SK-N-DZ (cell line): ENCODE measurements around the gene EPHB4.
"Not testable (repeated sequence)": the region's sequence is repeated elsewhere in the genome, so short reads cannot be mapped to it uniquely, and the experiment has no call there.

ENCODE experiments used
- DNase-seq: peaks from one replicate; pipeline ENCODE4 v3.0.0-alpha.2; 2015; ENCODE audit warnings: low spot score
- small RNA-seq, 2 experiments: library from RNA; depleted of rRNA; stranded (forward); fragments of <200 nt; gene quantifications; one replicate each; pipeline ENCODE3, GENCODE V24; 2014

Gene EPHB4

DNA sequence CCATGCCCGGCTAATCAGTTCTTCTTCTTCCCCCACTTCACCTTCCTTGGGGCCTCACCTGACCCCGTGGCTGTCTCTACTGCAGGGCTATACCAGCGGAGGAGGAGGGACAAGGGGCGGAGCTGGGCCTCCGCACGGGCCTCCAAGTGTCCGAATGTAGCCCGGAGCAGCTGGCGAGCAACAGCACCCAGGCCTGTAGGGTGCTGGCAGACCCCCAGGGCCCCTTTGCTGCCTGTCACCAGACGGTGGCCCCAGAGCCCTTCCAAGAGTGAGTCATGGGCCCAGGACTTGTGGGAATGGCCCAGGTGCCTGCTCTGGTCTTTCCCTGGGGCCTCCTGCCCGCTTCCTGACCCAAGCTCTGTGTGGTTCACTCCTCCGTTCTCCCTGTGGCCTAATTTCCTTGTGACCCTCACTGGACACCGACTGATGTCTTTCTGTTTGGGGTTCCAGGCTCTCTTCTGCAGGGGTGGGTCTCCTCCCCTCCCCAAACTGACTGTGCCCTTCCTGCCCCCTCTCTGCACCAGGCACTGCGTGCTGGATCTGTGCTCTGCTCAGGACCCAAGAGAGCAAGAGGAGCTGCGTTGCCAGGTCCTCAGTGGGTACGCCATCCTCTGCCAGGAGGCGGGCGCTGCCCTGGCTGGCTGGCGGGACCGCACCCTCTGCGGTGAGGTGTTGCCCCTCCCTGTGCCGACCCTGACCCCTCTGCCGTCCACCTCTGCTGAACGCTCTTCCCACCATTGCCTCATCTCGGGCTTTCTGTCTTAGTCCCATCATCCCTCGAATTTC is 35.2 kb downstream of the EPHB4 start:
- DNase-seq, result no peak

DNA sequence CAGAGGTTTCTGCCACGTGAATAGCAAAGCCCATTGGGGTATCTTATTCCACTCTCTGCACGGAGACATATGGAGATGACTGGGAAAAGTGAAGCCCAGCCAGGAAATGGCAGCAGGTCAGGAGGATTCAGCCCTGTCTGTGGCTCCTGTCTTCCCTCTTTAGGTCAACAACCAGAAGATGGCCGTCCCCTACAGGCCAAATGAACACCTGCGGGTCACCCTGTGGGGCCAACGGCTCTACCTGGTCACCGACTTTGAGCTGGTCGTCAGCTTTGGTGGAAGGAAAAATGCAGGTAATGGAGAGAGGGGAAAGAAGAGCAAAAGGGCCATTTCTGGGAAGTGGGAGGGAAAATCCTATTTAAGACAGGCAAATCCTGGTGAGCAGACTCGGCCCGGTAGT is 38.3 kb downstream of the EPHB4 start:
- no peak for DNase-seq

DNA sequence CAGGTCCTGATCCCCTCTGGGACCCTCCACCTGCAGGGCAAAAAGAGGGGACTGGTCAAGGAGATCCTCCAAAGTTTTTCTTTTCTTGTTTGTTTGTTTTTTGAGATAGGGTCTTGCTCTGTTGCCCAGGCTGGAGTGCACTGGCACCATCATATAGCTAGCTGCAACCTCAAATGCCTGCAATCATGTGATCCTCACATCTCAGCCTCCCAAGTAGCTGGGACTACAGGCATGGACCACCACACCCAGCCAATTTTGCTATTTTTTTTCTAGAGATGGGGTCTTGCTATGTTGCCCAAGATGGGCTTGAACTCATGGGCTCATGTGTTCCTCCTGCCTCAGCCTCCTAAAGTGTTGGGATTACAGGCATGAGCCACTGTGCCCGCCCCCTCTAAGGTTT is 41.0 kb downstream of the EPHB4 start:
- DNase-seq, result no peak

DNA sequence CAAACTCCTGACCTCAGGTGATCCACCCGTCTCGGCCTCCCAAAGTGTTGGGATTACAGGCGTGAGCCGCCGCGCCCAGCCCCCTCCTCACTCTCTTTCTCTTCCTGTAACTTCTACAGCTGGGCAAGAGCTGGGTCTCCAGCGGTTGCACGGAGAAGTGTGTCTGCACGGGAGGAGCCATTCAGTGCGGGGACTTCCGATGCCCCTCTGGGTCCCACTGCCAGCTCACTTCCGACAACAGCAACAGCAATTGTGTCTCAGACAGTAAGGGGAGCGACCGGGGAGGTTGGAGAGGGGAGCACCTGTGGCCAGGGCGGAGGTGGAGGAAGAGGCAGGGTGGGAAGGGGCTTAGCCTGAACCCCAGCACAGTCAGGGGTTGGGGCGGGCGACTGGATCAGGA is 41.4 kb downstream of the EPHB4 start:
- DNase-seq, result no peak

DNA sequence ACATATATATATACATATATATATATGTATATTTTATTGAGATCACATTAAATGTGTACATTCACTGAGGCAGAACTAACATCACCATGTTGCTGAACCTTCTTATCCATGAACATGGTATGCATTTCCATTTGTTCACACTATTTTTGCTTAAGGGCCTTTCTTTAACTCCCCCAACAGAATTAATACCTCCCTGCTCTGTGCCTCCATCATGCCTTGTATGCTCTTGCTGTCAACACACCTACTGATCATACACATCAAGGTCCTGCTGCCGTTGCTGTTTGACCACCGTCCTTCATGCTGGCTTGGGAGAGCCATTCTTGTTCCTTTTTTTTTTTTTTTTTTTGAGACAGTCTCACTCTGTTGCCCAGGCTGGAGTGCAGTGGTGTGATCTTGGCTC is 43.5 kb downstream of the EPHB4 start:
- DNase-seq, result no peak

DNA sequence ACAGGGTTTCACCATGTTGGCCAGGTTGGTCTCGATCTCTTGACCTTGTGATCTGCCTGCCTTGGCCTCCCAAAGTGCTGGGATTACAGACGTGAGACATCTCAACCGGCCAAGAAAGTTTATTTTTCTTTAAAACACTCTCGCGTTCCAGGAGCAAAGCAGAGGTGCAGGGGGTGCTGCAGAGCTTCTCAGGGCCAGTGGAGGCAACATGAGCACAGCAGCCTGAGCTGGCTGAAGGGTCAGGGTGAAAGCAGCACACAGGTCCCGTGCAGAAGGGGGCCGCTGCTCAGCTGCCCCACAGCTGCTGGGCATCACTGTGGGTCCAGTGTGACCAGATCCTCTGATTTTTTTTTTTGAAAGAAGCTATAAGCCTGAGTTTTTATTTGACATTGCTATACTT is 46.1 kb downstream of the EPHB4 start:
- DNase-seq, result no peak

DNA sequence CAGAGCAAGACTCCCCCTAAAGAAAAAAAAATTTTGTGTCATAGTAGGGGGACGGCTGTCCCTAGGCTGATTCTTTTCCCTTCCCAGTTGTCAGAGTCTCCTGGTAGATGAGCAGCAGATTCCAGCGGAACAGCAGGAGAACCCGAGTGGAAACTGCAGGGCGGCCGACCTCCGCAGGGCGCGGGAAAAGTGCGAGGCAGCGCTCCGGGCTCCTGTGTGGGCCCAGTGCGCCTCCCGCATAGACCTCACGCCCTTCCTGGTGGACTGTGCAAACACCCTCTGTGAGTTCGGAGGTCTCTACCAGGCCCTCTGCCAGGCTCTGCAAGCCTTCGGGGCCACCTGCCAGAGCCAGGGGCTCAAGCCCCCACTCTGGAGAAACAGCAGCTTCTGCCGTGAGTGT is 48.0 kb downstream of the EPHB4 start:
- DNase-seq, result no peak

DNA sequence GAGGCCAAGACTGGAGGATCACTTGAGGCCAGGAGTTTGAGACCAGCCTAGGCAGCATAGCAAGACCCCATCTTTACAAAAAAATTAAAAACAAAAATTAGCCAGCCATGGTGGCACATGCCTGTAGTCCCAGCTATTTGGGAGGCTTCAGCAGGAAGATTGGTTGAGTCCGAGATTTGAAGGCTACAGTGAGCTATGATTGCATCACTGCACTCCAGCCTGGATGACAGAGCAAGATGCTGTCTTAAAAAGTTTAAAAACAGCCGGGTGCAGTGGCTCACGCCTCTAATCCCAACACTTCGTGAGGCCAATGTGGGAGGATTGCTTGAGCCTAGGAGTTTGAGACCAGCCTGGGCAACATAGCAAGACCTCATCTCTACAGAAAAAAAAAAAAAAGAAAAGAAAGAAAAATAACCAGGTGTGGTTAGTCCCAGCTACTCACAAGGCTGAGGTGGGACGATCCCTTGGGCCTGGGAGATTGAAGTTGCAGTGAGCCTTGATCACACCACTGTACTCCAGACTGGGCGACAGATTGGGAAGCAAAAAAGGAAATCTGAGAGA is 49.2 kb downstream of the EPHB4 start:
- no peak for DNase-seq

DNA sequence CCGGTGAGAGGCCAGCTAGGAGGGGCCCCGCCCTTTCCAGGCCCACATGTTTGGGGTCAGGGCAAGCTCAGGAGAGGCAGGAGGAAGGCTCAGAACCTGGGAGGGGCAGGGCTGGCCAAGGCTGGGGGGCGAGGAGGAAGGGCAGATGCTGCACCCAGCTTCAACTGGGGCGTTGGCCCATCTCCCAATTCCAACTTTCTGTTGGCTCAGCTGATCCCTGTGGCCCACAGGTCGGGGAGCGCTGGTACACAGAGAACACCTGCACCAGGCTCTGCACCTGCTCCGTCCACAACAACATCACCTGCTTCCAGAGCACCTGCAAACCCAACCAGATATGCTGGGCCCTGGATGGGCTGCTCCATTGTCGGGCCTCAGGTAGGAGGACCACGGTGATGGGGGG is 53.8 kb downstream of the EPHB4 start:
- DNase-seq, result no peak

DNA sequence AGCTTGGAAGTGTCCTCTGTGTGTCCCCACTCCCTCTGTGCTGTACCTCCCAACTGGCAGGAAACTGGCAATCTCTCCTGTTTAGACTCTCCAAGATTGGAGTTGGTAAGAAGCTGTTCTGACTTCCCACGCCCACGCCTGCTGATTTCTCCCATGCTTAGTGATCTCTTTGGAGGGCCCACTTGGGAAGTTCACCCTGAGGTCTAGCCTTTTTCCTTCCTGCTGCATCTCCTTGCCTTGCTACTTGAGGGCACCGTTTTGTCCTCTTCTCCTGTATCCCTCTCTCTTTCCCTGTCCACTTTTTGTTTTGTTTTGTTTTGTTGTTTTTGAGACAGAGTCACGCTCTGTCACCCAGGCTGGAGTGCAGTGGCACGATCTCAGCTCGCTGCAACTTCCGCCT is 58.5 kb downstream of the EPHB4 start:
- no peak for DNase-seq

DNA sequence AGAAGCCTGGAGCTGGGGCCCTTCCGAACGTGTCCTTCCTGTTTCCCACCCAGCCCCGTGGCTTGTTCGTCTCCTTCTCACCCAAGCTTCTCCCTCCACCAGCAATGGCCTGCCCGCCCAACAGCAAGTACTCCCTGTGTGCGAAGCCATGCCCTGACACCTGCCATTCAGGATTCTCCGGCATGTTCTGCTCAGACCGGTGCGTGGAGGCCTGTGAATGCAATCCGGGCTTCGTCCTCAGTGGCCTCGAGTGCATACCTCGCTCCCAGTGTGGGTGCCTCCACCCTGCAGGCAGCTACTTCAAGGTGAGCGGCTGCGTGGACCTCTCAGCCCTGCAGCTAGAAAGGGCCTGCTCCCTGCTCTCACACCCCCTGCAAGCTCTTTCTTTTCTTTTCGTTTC is 62.1 kb downstream of the EPHB4 start:
- no peak for DNase-seq

DNA sequence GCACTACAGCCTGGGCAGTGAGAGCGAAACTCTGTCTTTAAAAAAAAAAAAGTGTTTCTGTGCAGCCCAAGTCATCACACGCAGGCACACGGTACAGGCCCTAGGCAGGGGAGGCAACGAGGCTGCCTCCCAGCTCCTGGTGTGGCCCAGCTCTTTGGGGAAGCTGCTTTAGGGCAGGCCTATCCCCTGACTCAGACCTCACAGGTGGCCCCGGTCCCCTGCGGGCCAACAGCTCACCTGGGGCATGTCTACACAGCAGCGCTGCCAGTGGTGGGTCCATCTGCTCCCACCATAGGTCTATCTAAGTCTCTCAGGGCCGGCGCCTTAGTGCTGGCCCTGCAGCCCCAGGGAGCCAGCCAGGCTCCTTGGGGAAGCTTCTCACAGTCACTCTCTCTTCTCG is 62.5 kb downstream of the EPHB4 start:
- DNase-seq, result no peak

DNA sequence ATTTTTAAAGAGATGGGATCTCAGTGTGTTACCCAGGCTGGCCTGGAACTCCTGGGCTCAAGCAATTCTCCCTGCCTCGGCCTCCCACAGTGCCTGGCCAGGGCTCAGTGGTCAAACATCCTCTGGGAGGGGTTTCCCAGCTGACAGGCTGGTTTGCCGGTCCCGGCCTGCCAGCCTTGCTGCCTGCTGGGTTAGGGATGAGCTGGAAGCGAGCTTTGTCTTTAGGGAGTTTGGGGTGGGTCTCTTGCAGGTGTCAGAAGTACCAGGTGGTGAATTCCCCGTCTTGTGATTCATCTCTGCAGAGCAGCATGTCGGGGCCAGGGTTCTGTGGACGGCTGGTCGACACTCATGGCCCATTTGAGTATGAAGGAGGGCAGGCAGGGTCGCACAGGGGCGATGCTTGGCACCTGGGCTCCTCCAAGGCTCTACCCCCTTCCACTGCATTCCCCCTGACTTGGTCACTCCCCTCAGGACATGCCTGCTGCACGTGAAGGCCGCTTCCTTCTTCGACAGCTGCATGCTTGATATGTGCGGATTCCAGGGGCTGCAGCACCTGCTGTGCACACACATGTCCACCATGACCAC is 63.7 kb downstream of the EPHB4 start:
- no peak for DNase-seq

DNA sequence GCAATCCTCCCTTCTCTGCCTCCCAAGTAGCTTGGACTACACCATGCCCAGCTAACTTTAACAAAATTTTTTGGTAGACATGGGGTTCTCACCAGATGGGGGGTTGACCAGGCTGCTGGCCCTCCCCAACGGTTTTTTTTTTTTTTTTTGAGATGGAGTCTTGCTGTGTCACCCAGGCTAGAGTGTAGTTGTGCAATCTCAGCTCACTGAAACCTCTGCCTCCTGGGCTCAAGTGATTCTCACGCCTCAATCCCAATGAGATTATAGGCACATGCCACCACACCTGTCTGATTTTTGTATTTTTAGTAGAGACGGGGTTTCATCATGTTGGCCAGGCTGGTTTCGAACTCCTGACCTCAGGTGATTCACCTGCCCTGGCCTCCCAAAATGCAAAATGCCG is 64.5 kb downstream of the EPHB4 start:
- DNase-seq, result not testable (repeated sequence)

DNA sequence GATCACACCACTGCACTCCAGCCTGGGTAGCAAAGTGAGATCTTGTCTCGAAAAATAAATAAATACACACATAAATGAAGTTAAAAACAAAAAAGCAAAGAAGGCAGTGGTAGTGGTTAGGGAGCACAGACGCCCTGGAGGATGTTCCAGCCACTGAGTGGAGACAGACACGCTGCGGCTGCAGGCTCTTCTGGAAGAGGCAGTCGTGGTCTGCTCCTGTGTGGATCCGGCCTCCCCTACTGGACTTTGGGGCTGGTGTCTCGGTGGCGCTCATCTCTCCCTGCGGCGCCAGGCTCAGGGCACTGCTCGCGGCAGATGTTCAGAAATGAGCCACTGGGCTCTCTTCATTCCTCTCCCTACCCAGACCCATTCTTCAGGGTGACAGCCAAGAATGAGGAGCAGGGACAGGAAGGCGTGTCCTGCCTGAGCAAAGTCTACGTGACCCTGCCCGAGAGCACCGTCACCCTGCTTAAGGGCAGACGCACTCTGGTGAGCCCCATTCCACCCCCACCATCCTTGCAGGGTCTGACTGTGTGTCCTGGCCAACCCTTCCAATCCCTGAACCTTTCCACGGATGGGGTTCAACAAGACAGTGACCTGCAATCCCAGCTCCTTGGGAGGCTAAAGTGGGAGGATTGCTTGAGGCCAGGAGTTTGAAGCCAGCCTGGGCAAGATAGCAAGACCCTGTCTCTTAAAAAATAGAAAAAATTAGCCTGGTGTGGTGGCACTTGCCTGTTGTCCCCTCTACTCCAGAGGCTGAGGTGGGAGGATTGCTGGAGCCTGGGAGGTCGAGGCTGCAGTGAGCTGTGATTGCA is 67.8 kb downstream of the EPHB4 start:
- DNase-seq, result no peak

DNA sequence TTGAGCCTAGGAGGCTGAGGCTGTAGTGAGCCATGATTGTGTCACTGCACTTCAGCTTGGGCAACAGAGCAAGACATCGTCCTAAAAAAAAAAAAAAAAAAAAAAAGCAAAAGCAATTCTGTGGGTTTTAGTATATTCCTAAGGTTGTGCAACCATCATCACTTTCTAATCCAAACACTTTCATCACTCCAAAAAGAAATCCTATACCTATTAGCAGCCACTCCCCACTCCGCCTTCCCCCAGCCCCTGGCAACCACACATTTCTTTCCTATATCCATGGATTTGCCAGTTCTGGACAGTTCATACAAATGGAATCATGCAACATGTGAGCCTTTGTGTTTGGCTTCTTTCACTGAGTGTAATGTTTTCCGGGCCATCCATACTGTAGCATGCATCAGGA is 73.6 kb downstream of the EPHB4 start:
- DNase-seq, result no peak

DNA sequence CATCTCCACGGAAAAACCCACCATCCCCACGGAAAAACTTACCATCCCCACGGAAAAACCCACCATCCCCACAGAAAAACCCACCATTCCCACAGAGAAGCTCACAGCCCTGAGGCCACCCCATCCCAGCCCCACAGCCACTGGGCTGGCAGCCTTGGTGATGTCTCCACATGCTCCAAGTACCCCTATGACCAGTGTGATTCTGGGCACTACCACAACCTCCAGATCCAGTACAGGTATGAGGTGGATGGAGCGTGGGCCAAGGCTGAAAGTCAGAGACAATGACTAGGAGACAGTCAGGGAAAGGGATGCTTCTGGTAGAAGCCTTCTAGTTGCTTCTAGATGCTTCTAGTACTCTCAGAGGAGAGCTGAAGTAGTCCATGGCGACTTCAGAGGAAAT is 74.3 kb downstream of the EPHB4 start:
- no peak for DNase-seq

Small RNA genes within 50 kb of the gene (small RNA-seq; reads per million reads assigned to genes)
- gene RN7SL750P, result 0 reads per million in 2 experiments
